NCI-H524 treated with DMSO at 0.1 percent for 48 hours (cell line): Measurements from ENCODE around the gene MBP.

Source experiments
- DNase-seq: peaks from one replicate; lab custom pipeline; 2025; lab: John Stamatoyannopoulos, UW

MBP gene

GRCh38 chr18:77100751-77101355 lies 31.7 kb downstream of the MBP start:
- no peak for DNase-seq

- no peak for DNase-seq
These were observed 32.9 kb downstream of the MBP start for GRCh38 chr18:77099485-77100370.

- no peak for DNase-seq
These were observed 33.9 kb downstream of the MBP start for GRCh38 chr18:77098538-77099174.

- no peak for DNase-seq
These were observed 34.6 kb downstream of the MBP start for GRCh38 chr18:77098029-77098428.

- DNase-seq: no peak
These were observed 35.4 kb downstream of the MBP start for GRCh38 chr18:77096936-77097886.

GRCh38 chr18:77095391-77096371 lies 36.9 kb downstream of the MBP start:
- no peak for DNase-seq

GRCh38 chr18:77093586-77093985 lies 39.0 kb downstream of the MBP start:
- no peak for DNase-seq

- DNase-seq: no peak
These were observed 39.5 kb downstream of the MBP start for GRCh38 chr18:77093067-77093430.

- no peak for DNase-seq
These were observed 40.2 kb downstream of the MBP start for GRCh38 chr18:77092104-77093066.

GRCh38 chr18:77091366-77091765 lies 41.2 kb downstream of the MBP start:
- no peak for DNase-seq

GRCh38 chr18:77090546-77091174 lies 41.9 kb downstream of the MBP start:
- no peak for DNase-seq

GRCh38 chr18:77089723-77090285 lies 42.8 kb downstream of the MBP start:
- no peak for DNase-seq

- no peak for DNase-seq
These were observed 43.4 kb downstream of the MBP start for GRCh38 chr18:77088963-77089722.

GRCh38 chr18:77087393-77088141 lies 45.0 kb downstream of the MBP start:
- no peak for DNase-seq

GRCh38 chr18:77086656-77087392 lies 45.8 kb downstream of the MBP start:
- DNase-seq: no peak

- DNase-seq: no peak
These were observed 46.5 kb downstream of the MBP start for GRCh38 chr18:77086034-77086433.

- no peak for DNase-seq
These were observed 47.9 kb downstream of the MBP start for GRCh38 chr18:77084688-77085035.
